ENCODE results near the gene CRABP2. TPM values are rescaled to one million over a fixed set of nuclear protein-coding genes. Genes with fewer than 3 reads are reported as not detected.

The CRABP2 gene
- total RNA-seq, 3 donors from 2014 or later, result 4.2 to 61.6 (median 28.2) TPM

GRCh38 chr1:156697481-156697880 lies 7.9 kb downstream of the CRABP2 start:
- H3K4me1 ChIP-seq, result peaks cover 3 to 16% of the 10 kb centered on the region in 2 donors
- H3K27ac ChIP-seq, result peak overlapping the region; percentile 40 to 44
- H3K4me3 ChIP-seq, result no peak overlapping the region
- intact Hi-C loops (cut with DNase I; ENCODE audit: low total_unique reads), result no loop called here
- no peaks in the 10 kb centered on the region for H3K27me3 ChIP-seq
- DNase-seq (ENCODE audit: low spot score in 2 of 2), result no peak
- no peaks in the 10 kb centered on the region for H3K36me3 ChIP-seq
- no peak for TF ChIP-seq POLR2AphosphoS5 (IDR thresholded peaks at IDR 0.05)
- TF ChIP-seq, protein P1, sequence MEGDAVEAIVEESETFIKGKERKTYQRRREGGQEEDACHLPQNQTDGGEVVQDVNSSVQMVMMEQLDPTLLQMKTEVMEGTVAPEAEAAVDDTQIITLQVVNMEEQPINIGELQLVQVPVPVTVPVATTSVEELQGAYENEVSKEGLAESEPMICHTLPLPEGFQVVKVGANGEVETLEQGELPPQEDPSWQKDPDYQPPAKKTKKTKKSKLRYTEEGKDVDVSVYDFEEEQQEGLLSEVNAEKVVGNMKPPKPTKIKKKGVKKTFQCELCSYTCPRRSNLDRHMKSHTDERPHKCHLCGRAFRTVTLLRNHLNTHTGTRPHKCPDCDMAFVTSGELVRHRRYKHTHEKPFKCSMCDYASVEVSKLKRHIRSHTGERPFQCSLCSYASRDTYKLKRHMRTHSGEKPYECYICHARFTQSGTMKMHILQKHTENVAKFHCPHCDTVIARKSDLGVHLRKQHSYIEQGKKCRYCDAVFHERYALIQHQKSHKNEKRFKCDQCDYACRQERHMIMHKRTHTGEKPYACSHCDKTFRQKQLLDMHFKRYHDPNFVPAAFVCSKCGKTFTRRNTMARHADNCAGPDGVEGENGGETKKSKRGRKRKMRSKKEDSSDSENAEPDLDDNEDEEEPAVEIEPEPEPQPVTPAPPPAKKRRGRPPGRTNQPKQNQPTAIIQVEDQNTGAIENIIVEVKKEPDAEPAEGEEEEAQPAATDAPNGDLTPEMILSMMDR (IDR thresholded peaks at IDR 0.05), result no peak
- TF ChIP-seq POLR2A (IDR thresholded peaks at IDR 0.05), result no peak
- H3K9me3 ChIP-seq, result no peaks in the 10 kb centered on the region

GRCh38 chr1:156696755-156697154 lies 8.6 kb downstream of the CRABP2 start:
- Histone ChIP-seq H3K4me3 (no peak overlapping the region), H3K4me1 (peaks cover 10 to 24% of the 10 kb centered on the region in 2 donors), H3K27ac (peak overlapping the region in 1 of 2 donors; percentile 44), H3K27me3 (no peaks in the 10 kb centered on the region), H3K9me3 (no peaks in the 10 kb centered on the region), H3K36me3 (no peaks in the 10 kb centered on the region)
- no peak for DNase-seq (ENCODE audit: low spot score in 2 of 2)
- intact Hi-C loops (cut with DNase I; ENCODE audit: low total_unique reads), result no loop called here
- TF ChIP-seq, protein P1 (IDR thresholded peaks at IDR 0.05), result no peak
- TF ChIP-seq POLR2AphosphoS5 (IDR thresholded peaks at IDR 0.05) (no peak), POLR2A (IDR thresholded peaks at IDR 0.05) (no peak)

GRCh38 chr1:156694690-156694962 lies 10.8 kb downstream of the CRABP2 start:
- peak overlapping the region; percentile 84 to 90 for H3K27ac ChIP-seq
- H3K36me3 ChIP-seq, result no peaks in the 10 kb centered on the region
- no peaks in the 10 kb centered on the region for H3K27me3 ChIP-seq
- DNase-seq (ENCODE audit: low spot score in 2 of 2), result no peak
- no peak for TF ChIP-seq POLR2A (IDR thresholded peaks at IDR 0.05)
- TF ChIP-seq, protein P1 (IDR thresholded peaks at IDR 0.05), result no peak
- TF ChIP-seq POLR2AphosphoS5 (IDR thresholded peaks at IDR 0.05), result no peak
- H3K4me1 ChIP-seq, result peaks cover 19 to 43% of the 10 kb centered on the region in 2 donors
- no peak overlapping the region for H3K4me3 ChIP-seq
- intact Hi-C loops (cut with DNase I; ENCODE audit: low total_unique reads), result no loop called here
- no peaks in the 10 kb centered on the region for H3K9me3 ChIP-seq

DNA sequence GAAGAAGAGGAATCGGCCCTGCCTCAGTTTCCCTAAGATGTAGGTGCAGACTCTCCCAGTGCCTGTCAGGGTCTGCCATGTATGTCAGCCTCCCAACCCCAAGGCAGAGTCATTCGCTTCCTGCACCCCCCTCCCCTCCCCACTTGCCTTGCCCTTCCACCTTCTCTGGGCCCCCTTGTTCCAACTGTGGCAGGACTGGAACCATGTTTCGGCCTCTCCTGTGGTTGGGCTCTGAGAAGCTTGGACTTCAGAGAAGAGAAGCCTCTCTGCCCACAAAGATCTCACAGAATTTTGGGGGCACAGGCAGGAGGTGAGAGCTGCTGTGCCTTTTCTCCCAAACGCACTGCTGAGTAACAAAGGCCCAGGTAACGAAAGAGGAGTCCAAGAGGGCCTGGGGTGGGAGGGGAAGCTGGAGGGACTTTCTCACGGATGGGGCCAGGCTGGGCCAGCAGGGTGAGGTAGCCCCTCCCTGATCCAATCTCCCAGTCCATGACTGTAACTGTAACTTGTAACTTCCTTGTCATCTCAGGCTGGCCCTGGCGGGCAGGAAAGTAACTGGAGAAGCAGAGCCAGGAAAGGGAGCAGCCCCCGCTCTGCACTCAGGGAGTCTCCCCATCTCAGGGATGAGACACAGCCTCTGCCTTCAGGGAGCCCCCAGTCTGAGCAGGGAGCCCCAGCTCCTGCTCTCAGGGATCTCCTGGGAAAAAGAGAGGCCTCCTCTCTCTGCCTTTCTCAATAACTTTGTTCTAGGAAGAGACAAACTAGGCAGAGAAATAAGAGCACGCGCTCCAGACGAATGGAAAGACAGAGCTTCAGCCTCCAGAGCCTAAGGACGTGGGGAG lies 11.3 kb downstream of the CRABP2 start:
- Histone ChIP-seq H3K27me3 (no peaks in the 10 kb centered on the region), H3K4me3 (no peak overlapping the region), H3K9me3 (no peaks in the 10 kb centered on the region), H3K36me3 (no peaks in the 10 kb centered on the region), H3K4me1 (peaks cover 21 to 43% of the 10 kb centered on the region in 2 donors), H3K27ac (peak overlapping the region; percentile 84 to 90)
- peak in 1 of 2 donors; percentile 69 for DNase-seq (ENCODE audit: low spot score in 2 of 2)
- TF ChIP-seq POLR2A (IDR thresholded peaks at IDR 0.05) (no peak), POLR2AphosphoS5 (IDR thresholded peaks at IDR 0.05) (no peak)
- TF ChIP-seq, protein P1 (IDR thresholded peaks at IDR 0.05), result peak in 1 of 3 donors; percentile 43
- intact Hi-C loops (cut with DNase I; ENCODE audit: low total_unique reads), result no loop called here
